DMS53 (cell line): ENCODE data around the gene MARF1.
A peak's percentile ranks its signal among the peaks of the same experiment; 100 is the strongest.
"Not testable (repeated sequence)": the region's sequence is repeated elsewhere in the genome, so short reads cannot be mapped to it uniquely, and the experiment has no call there.

Source experiments
- DNase-seq: peaks from one replicate; lab custom pipeline; 2025; lab: John Stamatoyannopoulos, UW

MARF1 gene

GRCh38 chr16:15621889-15622288 lies 21.1 kb downstream of the MARF1 start:
- DNase-seq, result no peak

- DNase-seq, result no peak
Observed at GRCh38 chr16:15621456-15621855, 21.5 kb downstream of the MARF1 start.

GRCh38 chr16:15620611-15621195 lies 22.3 kb downstream of the MARF1 start:
- no peak for DNase-seq

DNA sequence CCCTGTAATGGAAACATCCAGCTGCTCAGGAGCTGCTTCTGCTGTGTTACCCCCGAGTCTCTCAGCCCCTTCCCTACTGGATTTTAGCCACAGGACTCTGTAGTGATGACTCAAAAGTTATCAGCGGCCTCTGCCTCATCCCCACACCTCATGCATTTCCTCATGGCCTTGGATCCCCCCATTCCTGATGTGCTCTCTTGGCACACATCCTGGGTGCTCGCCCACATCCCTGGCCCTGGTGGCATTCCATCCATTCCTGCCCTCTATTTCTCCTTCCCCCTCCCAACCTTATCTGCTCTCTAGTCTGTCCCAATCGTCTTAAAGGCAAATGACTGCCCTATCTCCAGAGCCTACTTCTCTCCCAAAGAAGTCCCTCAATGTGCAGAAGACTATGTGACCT lies 24.6 kb downstream of the MARF1 start:
- no peak for DNase-seq

- DNase-seq, result no peak
Observed at GRCh38 chr16:15617901-15618300, 25.1 kb downstream of the MARF1 start.

- no peak for DNase-seq
Observed at GRCh38 chr16:15616475-15617165, 26.3 kb downstream of the MARF1 start.

DNA sequence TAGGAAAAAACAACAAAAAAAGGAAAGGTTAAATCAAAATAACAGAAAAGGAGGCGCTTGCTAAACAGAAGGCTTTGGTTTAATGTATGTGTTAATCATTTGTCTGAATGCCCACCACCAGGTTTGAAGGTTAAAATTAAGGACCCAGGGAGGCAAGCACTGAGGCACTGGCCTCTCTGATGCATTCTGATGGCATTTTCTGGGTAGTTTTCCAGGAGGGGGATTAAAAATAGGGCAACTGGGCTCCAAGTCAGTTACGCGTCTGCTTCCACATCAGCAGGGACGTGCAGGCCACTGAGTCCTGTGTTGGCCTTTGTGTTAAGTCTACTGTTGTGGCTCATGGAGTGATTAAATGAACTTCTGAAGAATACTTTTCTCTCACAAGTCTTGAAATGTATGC lies 26.9 kb downstream of the MARF1 start:
- no peak for DNase-seq

GRCh38 chr16:15613676-15614075 lies 29.3 kb downstream of the MARF1 start:
- DNase-seq, result no peak

- no peak for DNase-seq
Observed at GRCh38 chr16:15611610-15612009, 31.3 kb downstream of the MARF1 start.

GRCh38 chr16:15610369-15610871 lies 32.5 kb downstream of the MARF1 start:
- no peak for DNase-seq

- DNase-seq, result no peak
Observed at GRCh38 chr16:15609286-15609649, 33.7 kb downstream of the MARF1 start.

DNA sequence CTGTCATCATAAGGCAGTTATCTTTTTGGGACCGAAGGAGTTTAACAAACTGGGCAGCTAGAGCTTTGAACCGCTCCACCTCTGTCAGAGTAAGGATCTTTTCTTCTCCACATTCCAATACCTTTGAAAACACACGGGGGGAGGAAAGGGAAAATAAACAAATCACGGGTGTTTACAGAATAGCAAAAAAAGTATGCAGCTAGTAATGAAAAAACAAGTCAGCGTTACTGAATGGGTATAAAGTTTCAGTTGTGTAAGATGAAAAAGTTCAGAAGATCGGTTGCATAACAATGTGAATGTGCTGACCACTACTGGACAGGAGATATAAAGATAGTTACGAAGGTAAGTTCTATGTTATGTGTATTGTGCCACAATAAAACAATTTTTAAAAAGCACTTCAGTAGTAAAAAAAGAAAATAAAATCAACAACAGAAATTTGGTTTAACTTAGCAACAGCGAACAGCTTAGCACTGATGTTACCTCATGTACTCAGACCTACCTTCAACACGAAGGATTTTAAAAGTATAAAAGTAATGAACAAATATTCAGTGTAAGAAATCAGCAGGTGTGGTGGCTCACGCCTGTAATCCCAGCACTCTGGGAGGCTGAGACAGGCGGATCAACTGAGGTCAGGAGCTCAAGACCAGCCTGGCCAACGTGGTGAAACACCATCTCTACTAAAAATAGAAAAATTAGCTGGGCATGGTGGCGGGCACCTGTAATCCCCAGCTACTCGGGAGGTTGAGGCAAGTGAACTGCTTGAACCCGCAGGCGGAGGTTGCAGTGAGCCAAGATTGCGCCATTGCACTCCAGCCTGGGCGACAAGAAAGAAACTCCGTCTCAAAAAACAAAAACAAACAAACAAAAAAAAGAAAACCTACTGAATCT lies 34.3 kb downstream of the MARF1 start:
- DNase-seq, result no peak

- peak; percentile 20 for DNase-seq
Observed at GRCh38 chr16:15607700-15608396, 35.1 kb downstream of the MARF1 start.

DNA sequence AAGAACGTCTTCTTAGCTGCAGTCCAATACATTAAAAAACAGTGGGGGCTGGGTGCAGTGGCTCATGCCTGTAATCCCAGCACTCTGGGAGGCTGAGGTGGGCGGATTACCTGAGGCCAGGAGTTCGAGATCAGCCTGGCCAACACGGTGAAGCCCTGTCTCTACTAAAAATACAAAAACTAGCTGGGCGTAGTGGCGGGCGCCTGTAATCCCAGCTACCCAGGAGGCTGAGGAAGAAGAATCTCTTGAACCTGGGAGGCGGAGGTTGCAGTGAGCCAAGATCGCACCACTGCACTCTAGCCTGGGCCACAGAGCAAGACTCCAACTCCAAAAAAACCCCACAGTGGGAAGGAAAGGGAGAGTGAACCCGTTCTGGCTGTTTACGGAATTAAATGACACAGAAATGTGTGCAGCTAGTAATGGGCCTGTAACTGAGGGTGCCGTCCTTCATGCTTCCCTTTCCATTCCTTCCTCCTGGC lies 35.7 kb downstream of the MARF1 start:
- DNase-seq, result not testable (repeated sequence)

DNA sequence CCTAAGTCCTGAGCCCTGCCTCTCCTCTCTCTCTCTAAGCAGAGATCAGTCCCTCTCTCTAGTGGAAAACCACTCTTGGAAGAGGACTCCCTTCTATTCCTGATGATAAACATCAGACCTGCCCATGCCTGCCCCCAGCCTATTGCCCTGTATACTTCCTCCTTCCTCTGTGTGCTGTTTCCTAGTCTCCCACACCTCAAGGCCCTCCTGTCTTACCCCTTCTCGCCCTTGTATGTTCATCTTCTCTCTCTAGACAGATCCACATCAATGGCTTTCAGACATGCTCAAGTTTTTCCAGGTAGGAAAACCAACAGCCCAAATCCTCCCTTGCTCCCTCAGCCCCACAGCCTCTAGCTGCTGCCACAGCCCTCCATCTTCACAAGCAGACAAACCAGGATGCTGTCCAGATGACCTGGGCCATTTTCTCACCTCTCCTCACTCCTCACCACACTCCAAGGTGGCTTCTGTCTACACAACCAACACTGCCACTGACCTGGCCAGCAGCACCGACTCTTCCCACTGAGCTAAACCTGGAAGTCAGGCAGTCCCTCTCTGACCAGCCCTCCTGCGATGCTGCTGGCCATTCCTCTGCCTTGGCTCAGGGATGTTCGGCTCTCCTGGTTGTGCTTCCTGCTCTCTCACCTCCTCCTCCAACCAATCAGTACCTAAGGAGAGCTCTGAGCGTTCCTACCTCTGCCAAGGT lies 36.3 kb downstream of the MARF1 start:
- DNase-seq, result no peak

- DNase-seq, result no peak
Observed at GRCh38 chr16:15605839-15606517, 37.0 kb downstream of the MARF1 start.

GRCh38 chr16:15604460-15605440 lies 38.2 kb downstream of the MARF1 start:
- no peak for DNase-seq

DNA sequence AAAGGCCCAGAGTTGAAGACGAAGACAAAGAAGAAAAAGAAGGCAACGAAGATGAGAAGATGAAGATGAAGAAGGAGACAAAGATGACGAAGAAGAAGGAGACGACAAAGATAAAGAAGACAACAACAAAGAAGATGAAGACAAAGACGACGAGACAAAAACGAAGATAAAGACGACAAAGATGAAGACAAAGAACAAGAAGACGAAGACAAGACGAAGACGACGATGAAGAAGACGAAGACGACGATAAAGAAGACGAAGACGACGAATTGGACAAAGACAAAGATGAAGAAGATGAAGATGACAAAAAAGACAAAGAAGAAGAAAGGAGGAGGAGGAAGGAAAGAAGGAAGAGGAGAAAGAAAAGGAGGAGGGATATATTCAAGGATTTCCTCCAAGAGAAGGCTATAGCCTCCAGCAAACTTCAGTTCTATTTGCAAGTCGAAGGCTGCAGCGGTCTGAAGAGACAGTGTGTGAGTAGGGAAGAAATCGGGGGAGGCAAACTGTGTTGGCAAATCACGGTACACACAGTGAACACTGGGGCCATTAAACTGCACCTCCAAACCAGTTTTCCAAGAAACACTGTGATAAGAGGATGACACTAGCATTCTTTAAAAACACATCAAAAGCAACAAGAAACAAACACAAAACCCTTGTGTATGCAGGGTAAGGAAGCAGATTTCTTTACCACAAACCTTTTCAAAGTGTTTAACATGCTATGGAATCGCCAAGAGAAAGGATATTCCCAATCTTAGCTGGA lies 40.5 kb downstream of the MARF1 start:
- DNase-seq, result no peak
